HG02973 (cell line): ENCODE results near the gene CNTNAP5.

Experiments used
- ATAC-seq: cut with Tn5 transposase; IDR thresholded peaks from one replicate; pipeline ENCODE4 v1.9.1; 2021; ENCODE audit warnings: moderate library complexity; ENCODE audit not compliant: unreplicated experiment

The CNTNAP5 gene

DNA sequence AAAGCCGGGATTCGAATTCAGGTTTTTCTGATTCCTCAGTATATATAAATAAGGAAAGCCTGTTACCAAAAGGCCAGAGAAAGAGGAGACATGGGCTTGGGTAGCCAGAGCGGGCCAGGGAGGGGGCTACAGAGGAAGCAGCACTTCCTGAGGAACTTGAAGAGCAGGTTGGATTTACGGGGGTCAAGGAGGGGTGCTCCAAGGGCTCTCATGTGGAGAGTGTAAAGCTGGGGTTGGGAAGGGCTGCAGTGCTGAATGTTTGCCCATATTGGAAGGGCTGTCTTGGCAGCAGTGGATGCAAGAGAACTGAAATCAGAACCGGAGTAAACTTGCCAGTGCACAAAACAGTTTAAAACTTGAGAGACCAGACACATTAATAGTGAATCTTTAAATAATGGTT, 511.5 kb downstream of the CNTNAP5 start:
- no peak for ATAC-seq

- ATAC-seq, result no peak
Measured at GRCh38 chr2:124538549-124538948, 513.5 kb downstream of the CNTNAP5 start.

DNA sequence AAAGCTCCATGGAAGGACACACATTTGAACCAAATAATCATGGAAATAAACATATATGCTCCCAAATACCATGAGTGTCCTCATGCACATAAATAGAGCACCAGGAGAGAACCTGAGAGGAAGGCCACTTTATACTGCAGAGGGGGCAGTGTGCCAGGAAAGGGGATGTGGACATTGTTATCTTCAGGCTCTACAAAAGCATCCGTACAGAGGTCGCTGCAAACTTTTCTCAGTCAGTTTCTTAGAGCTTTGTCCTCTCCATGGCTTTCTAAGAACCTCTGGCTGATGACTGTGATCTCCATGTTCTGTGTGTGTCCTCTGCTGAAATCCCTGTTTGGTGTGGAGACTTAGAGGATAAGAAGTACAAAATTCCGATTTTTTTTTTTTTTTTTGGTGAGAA, 515.7 kb downstream of the CNTNAP5 start:
- no peak for ATAC-seq

DNA sequence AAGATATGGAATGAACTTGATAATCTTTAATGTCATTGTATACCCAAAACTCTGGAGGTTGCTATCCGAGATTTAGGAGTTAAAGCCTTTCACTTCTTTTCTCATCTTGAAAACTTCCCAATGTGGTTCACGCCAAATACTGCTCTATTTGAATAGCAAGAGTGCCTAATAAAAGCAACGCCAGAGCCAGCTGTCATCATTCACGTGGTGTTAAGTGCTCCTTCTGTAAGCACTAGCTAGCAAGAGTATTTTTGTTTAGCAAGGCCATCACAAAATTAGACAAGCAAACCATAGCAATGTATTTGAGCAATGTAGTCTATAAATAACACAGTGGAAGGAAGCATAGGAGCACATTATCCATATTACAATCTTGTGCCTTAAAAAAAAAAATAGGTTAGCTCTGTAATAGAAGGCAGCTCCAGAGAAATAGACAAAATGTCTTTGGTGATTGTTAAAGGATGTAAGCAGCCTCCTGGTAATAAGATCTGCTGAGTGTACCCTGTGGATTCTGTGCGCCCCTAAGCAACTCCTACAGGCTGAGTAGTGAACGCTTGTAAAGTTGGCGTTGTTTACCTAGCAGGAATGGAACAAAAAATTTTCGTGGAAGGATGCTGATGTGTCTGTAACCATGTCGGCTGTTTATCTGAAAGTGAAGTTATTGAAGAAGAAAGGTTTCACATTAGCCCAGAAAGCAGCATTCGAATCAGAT, 518.0 kb downstream of the CNTNAP5 start:
- ATAC-seq, result no peak

DNA sequence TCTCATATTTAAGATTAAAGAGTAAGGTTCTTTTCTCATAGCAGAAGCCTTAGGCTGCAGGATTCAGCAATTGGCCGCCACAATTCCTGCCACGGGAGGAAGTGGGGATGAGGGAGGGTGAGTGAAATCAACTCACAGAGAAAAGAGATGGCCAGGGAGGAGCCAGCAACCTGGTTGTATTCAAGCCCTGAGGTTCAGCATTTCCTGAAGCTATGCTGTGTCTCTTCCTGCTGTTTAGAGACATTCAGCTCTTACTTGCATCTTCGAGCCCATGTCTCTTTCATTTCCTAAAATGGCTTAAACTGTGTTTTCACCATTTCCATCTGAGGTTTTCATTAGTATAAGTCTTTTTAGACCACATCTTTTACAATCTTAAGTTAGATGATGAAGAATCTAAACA, 522.6 kb downstream of the CNTNAP5 start:
- no peak for ATAC-seq

DNA sequence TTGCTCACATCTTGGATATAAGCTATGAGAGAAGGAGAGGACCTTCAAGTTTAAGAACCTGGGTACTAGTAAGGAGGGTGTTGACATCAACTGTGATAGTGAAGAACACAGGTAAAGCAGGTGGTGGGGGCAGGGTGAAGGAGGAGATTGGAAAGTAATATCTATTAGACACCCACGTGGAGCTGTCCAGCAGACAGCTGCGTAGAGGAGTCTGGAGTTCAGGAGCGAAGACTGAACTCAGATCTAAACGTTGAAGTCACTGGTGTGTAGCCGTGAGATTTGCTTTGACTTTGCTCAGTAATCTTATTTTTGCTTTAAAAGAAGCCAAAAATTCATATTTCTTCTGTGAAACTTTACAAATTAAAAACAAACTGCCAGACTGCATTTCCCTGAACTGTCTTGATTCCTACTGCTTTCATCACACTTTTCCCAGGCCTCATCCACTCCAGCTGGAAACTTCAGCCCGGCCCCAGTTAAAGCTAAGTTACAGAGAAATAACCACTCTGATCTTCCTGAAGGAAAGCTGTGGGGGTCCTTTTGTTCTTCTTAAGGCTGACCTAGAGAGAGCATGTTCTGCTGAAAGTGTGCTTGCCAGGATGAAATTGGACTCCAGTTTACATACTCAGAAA, 533.3 kb downstream of the CNTNAP5 start:
- no peak for ATAC-seq

DNA sequence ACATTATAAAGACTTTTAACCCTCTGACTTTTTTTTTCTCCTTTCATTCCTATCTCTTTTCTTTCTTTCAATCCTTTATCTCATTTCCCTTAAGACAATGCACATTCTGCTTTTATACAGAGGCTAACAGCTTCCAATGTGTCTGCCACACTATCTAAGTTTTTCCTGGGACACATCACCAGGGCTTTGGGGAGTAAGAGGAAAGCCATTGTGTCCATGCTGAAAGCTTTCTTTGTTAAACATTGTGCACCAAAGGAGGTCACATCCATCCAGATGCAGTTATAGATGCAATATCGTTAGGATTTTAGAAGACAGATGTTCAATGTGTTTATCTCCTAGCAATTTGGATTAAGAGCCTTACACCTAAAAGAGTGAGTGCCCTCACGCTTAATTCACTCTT, 534.1 kb downstream of the CNTNAP5 start:
- no peak for ATAC-seq

DNA sequence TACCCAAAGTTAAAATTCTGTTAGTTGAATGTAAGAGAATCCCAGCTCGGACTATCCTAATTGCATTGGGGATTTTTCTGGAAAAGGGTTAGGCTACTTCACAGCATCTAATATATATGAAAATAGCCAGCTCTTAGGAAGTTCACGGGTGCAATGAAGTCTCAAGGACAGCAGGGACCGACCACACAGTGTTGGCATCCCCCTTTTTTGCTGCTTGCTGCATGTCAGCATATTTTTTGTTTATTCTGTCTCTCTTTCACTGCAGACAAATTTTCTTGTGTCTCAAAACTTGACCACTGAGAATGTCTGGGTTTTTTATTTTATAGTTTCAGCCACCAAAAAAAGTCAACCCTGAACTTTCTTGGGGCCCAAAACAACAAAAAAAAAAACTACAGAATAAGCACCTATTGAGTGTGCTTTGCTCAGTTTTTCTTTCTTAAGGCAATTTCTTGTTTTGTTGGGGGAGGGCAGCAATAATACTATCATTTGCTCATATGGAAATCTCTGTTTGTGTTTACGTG, 535.6 kb downstream of the CNTNAP5 start:
- no peak for ATAC-seq

- no peak for ATAC-seq
Measured at GRCh38 chr2:124561486-124561885, 536.4 kb downstream of the CNTNAP5 start.

DNA sequence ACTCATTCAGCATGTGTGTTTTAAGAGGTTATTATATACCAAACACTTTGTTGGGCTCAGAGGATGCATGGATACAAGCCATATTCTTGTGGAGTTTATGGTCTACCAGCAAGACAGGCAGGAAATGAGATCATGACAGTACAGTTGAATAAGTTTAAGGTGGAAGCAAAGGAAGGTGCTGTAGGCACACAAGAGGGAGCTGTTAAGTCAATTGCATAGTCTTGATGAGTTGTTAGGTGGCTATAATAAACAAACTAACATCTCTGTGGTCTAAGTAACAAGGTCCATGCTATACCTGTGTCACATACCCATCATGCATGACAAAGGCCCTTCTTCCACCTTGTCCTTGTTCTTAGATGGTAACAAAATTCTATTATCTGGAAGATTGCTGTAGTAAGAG, 538.3 kb downstream of the CNTNAP5 start:
- ATAC-seq, result no peak

GRCh38 chr2:124566518-124566970, 541.5 kb downstream of the CNTNAP5 start:
- no peak for ATAC-seq

- no peak for ATAC-seq
Measured at GRCh38 chr2:124570872-124571271, 545.8 kb downstream of the CNTNAP5 start.

- ATAC-seq, result no peak
Measured at GRCh38 chr2:124571836-124572235, 546.7 kb downstream of the CNTNAP5 start.

GRCh38 chr2:124572934-124573634, 548.0 kb downstream of the CNTNAP5 start:
- ATAC-seq, result no peak

- ATAC-seq, result no peak
Measured at GRCh38 chr2:124575497-124575896, 550.4 kb downstream of the CNTNAP5 start.

- ATAC-seq, result no peak
Measured at GRCh38 chr2:124580263-124580662, 555.2 kb downstream of the CNTNAP5 start.

DNA sequence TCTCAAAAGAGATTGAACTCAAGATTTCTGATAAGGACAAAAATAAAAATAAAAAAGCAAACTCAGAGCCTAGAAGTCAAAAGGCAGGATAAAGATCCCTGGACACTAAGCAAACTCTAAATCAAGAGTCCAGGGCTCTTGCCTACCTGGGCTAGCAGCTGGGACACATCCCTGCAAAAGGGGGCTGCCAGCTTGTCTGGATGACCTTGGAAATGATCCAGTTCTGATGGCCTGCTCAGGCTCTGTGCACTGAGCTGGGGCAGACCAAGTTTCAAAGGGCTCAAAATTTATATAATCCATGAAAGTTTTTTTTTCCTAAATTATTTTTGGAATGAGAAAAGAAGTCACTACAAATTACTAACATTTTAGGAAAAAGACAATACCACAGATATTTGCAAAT, 557.3 kb downstream of the CNTNAP5 start:
- ATAC-seq, result no peak

GRCh38 chr2:124584615-124585014, 559.5 kb downstream of the CNTNAP5 start:
- ATAC-seq, result no peak

- no peak for ATAC-seq
Measured at GRCh38 chr2:124585277-124585676, 560.2 kb downstream of the CNTNAP5 start.

GRCh38 chr2:124586210-124586609, 561.1 kb downstream of the CNTNAP5 start:
- ATAC-seq, result no peak

DNA sequence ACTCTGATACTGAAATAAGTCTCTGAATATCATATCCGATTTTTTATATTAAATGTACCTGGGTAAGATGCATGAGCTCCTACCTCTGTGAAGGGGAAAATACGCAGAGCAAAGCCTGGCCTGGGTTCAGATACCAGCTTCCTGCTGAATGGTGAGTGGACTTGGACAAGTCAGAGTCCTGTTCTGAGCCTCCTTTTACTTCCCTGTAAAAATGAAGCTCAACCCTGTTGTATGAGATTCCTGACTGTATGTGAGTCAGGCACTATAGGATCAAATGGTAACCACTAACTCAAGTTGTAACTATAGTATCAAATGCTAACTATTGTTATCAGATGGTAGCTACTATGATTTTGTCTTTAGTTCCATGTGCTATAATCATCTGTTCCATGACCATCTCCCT, 561.7 kb downstream of the CNTNAP5 start:
- ATAC-seq, result no peak

DNA sequence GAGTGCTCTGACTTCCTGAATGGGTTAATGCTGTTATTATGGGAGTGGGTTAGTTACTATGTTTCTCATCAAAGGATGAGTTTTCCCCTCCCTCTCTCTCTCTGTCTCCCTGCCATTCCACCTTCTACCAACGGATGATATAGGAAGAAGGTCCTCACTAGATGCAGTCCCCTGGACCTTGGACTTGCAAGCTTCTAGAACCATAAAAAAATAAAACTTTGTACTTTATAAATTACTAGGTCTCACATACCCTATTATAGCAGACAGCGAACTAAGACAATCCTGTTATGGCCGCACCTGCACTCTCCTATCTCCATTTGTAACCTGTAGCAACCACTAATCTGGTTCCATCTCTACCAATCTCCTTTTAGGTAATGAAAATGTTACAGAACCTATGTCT, 564.9 kb downstream of the CNTNAP5 start:
- no peak for ATAC-seq
